Measurements from ENCODE around the gene KATNBL1.

DNA sequence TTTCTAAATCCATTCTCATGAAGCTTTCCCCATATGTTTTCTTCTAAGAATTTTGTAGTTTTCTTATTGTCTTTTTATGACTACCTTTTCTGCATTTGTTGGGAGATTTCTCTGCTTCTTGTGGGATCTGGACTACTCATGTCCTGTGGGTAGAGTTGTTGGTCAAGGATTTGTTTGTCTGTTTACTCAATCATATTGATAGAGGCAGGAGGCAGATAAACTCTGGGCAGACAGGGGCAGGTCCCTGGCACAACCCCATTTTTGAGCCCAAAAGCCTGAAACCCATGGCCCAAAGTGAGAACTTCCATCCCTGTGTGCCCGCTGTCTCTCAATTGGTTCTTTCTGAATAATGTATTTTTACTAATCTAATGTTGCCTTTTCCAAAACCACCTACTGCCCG is 95.7 kb downstream of the KATNBL1 start:
- TF ChIP-seq CTCF (IDR thresholded peaks at IDR 0.05) (no peak), POLR2A (IDR thresholded peaks at IDR 0.05) (no peak)

All from esophagus squamous epithelium (tissue), 4 donors.